ENCODE measurements around the gene TUT1. TPM values are rescaled to one million over a fixed set of nuclear protein-coding genes. Genes with fewer than 3 reads are reported as not detected.
"Not testable (repeated sequence)": the region's sequence is repeated elsewhere in the genome, so short reads cannot be mapped to it uniquely, and the experiment has no call there.

TUT1 gene
- total RNA-seq, 1 experiment from 2014 or later = 20.7 TPM

DNA sequence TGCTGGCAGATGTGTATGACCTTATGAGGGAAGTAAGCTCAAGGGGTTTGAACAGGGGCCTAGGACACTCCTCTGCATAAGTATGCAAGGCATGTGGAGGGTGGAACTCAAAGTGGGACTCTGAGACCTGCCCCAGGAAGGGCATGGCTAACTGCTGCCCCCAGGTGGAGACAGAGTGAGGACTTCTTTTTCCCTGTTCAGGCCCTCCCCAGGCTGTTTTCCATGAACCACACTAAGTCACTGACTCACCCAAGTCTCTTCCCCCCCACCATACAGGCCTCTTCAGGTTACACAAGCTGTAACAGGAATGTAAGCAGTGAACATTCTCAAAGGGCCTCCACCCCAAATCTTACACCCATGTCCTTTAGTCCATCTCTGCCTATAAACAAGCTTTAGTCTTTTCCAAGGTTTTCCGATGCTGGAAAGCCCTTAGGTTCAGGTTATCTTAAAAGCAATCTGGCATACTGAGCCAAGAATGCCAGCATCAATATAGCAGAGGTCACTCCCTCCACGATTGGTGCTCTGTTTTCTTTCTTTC, 30.7 kb downstream of the TUT1 start:
- Histone ChIP-seq H2AFZ (ENCODE audit: low read length) (no peak overlapping the region), H2BK20ac (ENCODE audit: low read depth, low read length, poor library complexity, severe bottlenecking) (no peak overlapping the region), H3K23ac (ENCODE audit: insufficient read length, low read depth, low read length) (no peak overlapping the region), H3K27me3 (ENCODE audit: insufficient read depth, low read length) (no peaks in the 10 kb centered on the region), H3K4me1 (ENCODE audit: insufficient read depth, low read length) (peaks cover 11% of the 10 kb centered on the region; the same call in 1 of the 2 replicates), H2AK5ac (ENCODE audit: insufficient read length, low read length) (no peak overlapping the region), H3K4me2 (ENCODE audit: insufficient read depth, insufficient read length, low read length) (no peak overlapping the region), H4K91ac (ENCODE audit: insufficient read length, low read depth, low read length) (no peak overlapping the region), H2BK15ac (ENCODE audit: low read depth, low read length) (no peak overlapping the region), H3T11ph (ENCODE audit: low read length) (no peak overlapping the region), H3K9ac (ENCODE audit: extremely low read depth, insufficient read length, low read length) (no peak overlapping the region), H2BK5ac (ENCODE audit: insufficient read length, low read length) (no peak overlapping the region), H2BK120ac (ENCODE audit: low read depth, low read length, poor library complexity, severe bottlenecking) (no peak overlapping the region), H4K20me1 (ENCODE audit: control insufficient read depth, insufficient read depth, insufficient read length) (peaks cover 2% of the 10 kb centered on the region), H3K9me3 (ENCODE audit: control insufficient read depth, low read depth, low read length) (no peaks in the 10 kb centered on the region), H3K27ac (ENCODE audit: insufficient read length, low read depth, low read length) (no peak overlapping the region), H3K18ac (ENCODE audit: insufficient read length, low read depth, low read length) (no peak overlapping the region), H3K4ac (ENCODE audit: low read depth, low read length) (no peak overlapping the region), H4K8ac (replicated peaks; ENCODE audit: insufficient read length, low read depth, low read length) (no peak overlapping the region), H4K5ac (ENCODE audit: insufficient read length, low read depth, low read length) (no peak overlapping the region), H3K14ac (ENCODE audit: insufficient read depth, low read length) (no peak overlapping the region), H3K79me1 (ENCODE audit: insufficient read depth, low read depth, low read length, poor library complexity, severe bottlenecking) (no peaks in the 10 kb centered on the region), H3K56ac (ENCODE audit: insufficient read length, low read depth, low read length) (no peak overlapping the region), H3K79me2 (ENCODE audit: insufficient read depth, low read length) (0 out of 2 replicates have a peak, but pooled peaks cover under 1% of the 10 kb centered on the region), H2BK12ac (ENCODE audit: insufficient read length, low read depth, low read length) (no peak overlapping the region), H3K23me2 (ENCODE audit: insufficient read length, low read depth, low read length, poor library complexity, severe bottlenecking) (no peaks in the 10 kb centered on the region)
- TF ChIP-seq, protein P1, sequence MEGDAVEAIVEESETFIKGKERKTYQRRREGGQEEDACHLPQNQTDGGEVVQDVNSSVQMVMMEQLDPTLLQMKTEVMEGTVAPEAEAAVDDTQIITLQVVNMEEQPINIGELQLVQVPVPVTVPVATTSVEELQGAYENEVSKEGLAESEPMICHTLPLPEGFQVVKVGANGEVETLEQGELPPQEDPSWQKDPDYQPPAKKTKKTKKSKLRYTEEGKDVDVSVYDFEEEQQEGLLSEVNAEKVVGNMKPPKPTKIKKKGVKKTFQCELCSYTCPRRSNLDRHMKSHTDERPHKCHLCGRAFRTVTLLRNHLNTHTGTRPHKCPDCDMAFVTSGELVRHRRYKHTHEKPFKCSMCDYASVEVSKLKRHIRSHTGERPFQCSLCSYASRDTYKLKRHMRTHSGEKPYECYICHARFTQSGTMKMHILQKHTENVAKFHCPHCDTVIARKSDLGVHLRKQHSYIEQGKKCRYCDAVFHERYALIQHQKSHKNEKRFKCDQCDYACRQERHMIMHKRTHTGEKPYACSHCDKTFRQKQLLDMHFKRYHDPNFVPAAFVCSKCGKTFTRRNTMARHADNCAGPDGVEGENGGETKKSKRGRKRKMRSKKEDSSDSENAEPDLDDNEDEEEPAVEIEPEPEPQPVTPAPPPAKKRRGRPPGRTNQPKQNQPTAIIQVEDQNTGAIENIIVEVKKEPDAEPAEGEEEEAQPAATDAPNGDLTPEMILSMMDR (conservative IDR thresholded peaks at IDR 0.05) = peak; percentile 92; the same call in 2 of the 3 replicates
- peaks cover 46 to 92% (median 62%) of the 10 kb centered on the region in 3 experiments for H3K36me3 Mint-ChIP-seq (ENCODE audit: insufficient read depth in 1 of 3, low read depth in 3 of 3)
- no peaks in the 10 kb centered on the region; the same call in 1 of the 2 replicates for H3K27me3 Mint-ChIP-seq (ENCODE audit: low read depth)
- peaks cover 56 to 60% of the 10 kb centered on the region in 2 experiments for H3K4me1 Mint-ChIP-seq
- WGBS (ENCODE audit: extremely low coverage, insufficient read length, low lambda C conversion rate) = no CpG with 5 or more reads among the region's 2 CpGs
- no peaks in the 10 kb centered on the region; a peak in 1 of 5 replicates for H3K9me3 Mint-ChIP-seq
- peak overlapping the region; percentile 87 to 97 (median 87) for H3K27ac Mint-ChIP-seq
- peak overlapping the region; percentile 34 to 61; a peak in 4 of 5 replicates for H3K4me3 Mint-ChIP-seq
- DNase-seq = peak; percentile 95

- not testable (repeated sequence) for H4K20me1 ChIP-seq (ENCODE audit: control insufficient read depth, insufficient read depth, insufficient read length); H3K9me3 Mint-ChIP-seq; H3K9me3 ChIP-seq (ENCODE audit: control insufficient read depth, low read depth, low read length); H2AK5ac ChIP-seq (ENCODE audit: insufficient read length, low read length); DNase-seq; H2BK20ac ChIP-seq (ENCODE audit: low read depth, low read length, poor library complexity, severe bottlenecking); H3K14ac ChIP-seq (ENCODE audit: insufficient read depth, low read length); H3K79me2 ChIP-seq (ENCODE audit: insufficient read depth, low read length); H3K23me2 ChIP-seq (ENCODE audit: insufficient read length, low read depth, low read length, poor library complexity, severe bottlenecking); H4K91ac ChIP-seq (ENCODE audit: insufficient read length, low read depth, low read length); H3K79me1 ChIP-seq (ENCODE audit: insufficient read depth, low read depth, low read length, poor library complexity, severe bottlenecking); H3K9ac ChIP-seq (ENCODE audit: extremely low read depth, insufficient read length, low read length); H3K27me3 ChIP-seq (ENCODE audit: insufficient read depth, low read length); H3K27ac ChIP-seq (ENCODE audit: insufficient read length, low read depth, low read length); H3T11ph ChIP-seq (ENCODE audit: low read length); H2BK5ac ChIP-seq (ENCODE audit: insufficient read length, low read length); H2AFZ ChIP-seq (ENCODE audit: low read length); H3K56ac ChIP-seq (ENCODE audit: insufficient read length, low read depth, low read length); H4K8ac ChIP-seq (replicated peaks; ENCODE audit: insufficient read length, low read depth, low read length); H4K5ac ChIP-seq (ENCODE audit: insufficient read length, low read depth, low read length); H3K4me2 ChIP-seq (ENCODE audit: insufficient read depth, insufficient read length, low read length); H3K27me3 Mint-ChIP-seq (ENCODE audit: low read depth); H2BK15ac ChIP-seq (ENCODE audit: low read depth, low read length); H3K4ac ChIP-seq (ENCODE audit: low read depth, low read length); H2BK120ac ChIP-seq (ENCODE audit: low read depth, low read length, poor library complexity, severe bottlenecking); H3K23ac ChIP-seq (ENCODE audit: insufficient read length, low read depth, low read length)
- WGBS (ENCODE audit: extremely low coverage, insufficient read length, low lambda C conversion rate) = no CpG with 5 or more reads among the region's 5 CpGs
- H3K18ac ChIP-seq (ENCODE audit: insufficient read length, low read depth, low read length) = peak overlapping the region; percentile 3
- Mint-ChIP-seq H3K27ac (peak overlapping the region; percentile 86 to 97 (median 87); a peak in 6 of 7 replicates), H3K4me3 (peak overlapping the region; percentile 21 to 61; a peak in 4 of 5 replicates), H3K4me1 (peaks cover 60 to 64% of the 10 kb centered on the region in 2 experiments), H3K36me3 (ENCODE audit: insufficient read depth in 1 of 3, low read depth in 3 of 3) (peaks cover 38 to 86% (median 55%) of the 10 kb centered on the region in 3 experiments)
- H3K4me1 ChIP-seq (ENCODE audit: insufficient read depth, low read length) = peaks cover 11% of the 10 kb centered on the region; the same call in 1 of the 2 replicates
- peak overlapping the region; percentile 12 for H2BK12ac ChIP-seq (ENCODE audit: insufficient read length, low read depth, low read length)
Measured at GRCh38 chr11:62559626-62560025, 31.7 kb downstream of the TUT1 start.

Measured in H9 (cell line).